ENCODE measurements around the gene NRGN.

The NRGN gene

DNA sequence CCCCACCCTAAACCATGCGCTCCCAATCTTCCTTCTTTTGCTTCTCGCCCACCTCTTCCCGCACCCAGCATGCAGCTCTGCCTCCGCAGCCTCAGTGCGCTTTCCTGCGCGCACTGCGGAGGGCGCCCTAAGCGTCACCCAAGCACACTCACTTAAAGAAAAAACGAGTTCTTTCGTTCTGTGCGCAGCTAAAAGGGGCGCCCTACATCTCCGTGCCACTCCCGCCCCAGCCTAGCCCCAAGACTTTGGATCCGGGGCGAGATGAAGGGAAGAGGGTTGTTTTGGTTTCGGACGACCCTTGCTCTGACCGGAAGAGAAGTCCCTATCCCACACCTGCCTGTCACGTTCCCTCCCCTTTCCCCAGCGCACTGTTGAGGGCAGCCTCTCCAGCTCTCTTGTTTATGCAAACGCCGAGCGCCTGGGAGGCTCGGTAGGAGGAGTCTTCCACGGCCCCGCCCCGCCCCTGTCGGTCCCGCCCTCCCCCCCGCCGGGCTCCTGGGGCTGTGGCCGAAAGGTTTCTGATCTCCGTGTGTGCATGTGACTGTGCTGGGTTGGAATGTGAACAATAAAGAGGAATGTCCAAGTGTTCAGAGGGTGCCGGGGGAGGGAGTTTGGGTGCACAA lies 7.0 kb downstream of the NRGN start:
- Histone ChIP-seq H3K4me1 (no peaks in the 10 kb centered on the region), H3K36me3 (replicated peaks) (no peaks in the 10 kb centered on the region), H3K9me3 (no peaks in the 10 kb centered on the region), H3K27me3 (ENCODE audit: low read depth) (no peaks in the 10 kb centered on the region), H3K4me3 (no peak overlapping the region)
- DNase-seq (ENCODE audit: low spot score in 2 of 2), result peak in 1 of 2 experiments; percentile 37
- in situ Hi-C loops (cut with MboI; ENCODE audit: low sequenced_read_pairs), result no loop called here

DNA sequence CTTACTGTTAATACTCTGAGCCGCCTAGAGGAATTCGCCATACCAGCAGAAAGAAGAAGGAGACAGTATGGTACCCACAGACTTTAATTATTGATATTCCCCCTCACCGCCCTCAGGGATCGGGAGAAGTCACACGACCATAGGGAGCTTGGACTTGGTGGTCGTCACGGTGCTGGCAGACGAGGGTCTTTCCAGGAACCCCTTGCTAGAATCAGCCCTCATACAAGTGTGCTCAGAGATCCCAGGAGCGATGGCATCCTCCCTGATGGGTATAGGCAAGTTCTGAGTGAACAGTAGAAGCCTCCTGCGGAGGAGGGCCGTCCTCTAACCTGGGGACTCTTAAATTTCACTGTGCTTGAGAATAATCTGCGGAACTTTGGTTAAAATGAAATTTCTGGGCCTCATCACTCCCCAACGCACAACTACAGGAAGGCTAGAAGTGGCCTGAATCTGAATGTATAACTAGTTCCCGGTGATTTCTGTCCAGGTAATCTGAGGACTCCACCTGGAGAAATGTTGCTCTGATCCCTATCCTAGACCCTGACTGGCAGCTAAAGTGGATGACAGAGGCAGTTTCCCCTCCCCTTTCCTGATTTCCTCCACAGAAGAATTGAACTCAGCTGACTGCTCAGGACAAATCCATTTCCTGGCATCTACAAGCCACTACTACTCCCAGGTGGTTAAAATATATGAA lies 7.8 kb downstream of the NRGN start:
- H3K36me3 ChIP-seq (replicated peaks), result no peaks in the 10 kb centered on the region
- H3K4me1 ChIP-seq, result no peaks in the 10 kb centered on the region
- in situ Hi-C loops (cut with MboI; ENCODE audit: low sequenced_read_pairs), result no loop called here
- H3K27me3 ChIP-seq (ENCODE audit: low read depth), result no peaks in the 10 kb centered on the region
- DNase-seq (ENCODE audit: low spot score in 2 of 2), result no peak
- no peaks in the 10 kb centered on the region for H3K9me3 ChIP-seq
- H3K4me3 ChIP-seq, result no peak overlapping the region

DNA sequence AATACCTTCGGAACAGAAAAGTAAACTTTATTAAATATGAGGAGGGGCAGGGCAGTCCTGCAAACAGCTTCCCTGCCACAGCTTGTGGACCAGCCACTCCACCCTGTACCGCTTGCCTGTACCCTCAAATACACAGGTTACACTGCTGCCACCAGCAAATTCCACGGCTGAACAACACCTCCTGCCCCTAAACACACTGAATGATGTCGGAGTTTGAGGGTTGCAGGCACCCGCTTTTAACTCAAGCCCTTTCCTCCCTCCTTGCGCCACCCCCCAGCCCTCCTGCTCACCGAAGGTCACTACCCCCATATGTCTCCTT lies 8.3 kb downstream of the NRGN start:
- Histone ChIP-seq H3K27me3 (ENCODE audit: low read depth) (no peaks in the 10 kb centered on the region), H3K4me3 (no peak overlapping the region), H3K9me3 (no peaks in the 10 kb centered on the region), H3K36me3 (replicated peaks) (no peaks in the 10 kb centered on the region), H3K4me1 (no peaks in the 10 kb centered on the region)
- in situ Hi-C loops (cut with MboI; ENCODE audit: low sequenced_read_pairs), result no loop called here
- no peak for DNase-seq (ENCODE audit: low spot score in 2 of 2)

DNA sequence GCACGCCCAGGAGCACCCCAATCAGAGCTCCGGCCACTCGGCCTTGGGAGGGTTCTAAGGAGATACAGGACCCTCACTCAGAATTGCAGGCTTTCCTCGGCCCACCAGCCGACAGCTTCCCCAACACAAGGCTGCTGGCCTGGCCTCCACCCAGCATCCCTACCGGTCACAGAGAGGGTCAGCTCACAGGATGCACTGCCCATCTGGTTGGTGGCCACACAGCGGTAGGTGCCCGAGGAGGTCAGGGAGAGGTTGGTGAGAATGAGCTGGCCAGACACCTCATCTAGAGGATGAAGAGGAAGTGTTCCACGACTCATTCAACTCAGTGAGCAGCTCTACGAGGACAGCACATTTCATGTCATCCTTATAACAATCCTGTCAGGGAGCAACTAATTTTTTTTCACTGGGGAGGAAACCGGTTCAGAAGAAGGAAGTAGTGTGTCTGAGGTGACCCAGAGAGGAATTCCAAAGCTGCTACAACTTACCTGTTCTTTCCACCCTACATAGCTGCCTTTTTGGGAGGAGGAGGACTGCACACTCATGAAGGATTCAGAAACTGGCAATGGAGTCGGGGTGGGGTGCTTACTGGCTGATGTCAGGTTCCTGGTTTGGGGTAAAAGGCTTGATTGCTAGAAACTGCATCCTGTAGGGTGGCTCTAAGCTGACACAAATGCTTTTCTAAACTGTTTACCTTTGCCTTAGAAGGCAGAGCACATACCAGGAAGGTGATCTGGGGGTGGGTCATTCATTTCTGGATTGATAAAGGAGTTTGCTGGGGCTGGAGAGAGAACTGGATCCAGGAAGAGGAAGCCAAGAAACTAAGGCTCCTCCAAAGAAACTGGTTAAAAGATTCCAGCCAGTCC lies 9.0 kb downstream of the NRGN start:
- Histone ChIP-seq H3K36me3 (replicated peaks) (no peaks in the 10 kb centered on the region), H3K4me1 (no peaks in the 10 kb centered on the region), H3K27me3 (ENCODE audit: low read depth) (no peaks in the 10 kb centered on the region), H3K4me3 (no peak overlapping the region), H3K9me3 (no peaks in the 10 kb centered on the region)
- no peak for DNase-seq (ENCODE audit: low spot score in 2 of 2)
- in situ Hi-C loops (cut with MboI; ENCODE audit: low sequenced_read_pairs), result no loop called here

DNA sequence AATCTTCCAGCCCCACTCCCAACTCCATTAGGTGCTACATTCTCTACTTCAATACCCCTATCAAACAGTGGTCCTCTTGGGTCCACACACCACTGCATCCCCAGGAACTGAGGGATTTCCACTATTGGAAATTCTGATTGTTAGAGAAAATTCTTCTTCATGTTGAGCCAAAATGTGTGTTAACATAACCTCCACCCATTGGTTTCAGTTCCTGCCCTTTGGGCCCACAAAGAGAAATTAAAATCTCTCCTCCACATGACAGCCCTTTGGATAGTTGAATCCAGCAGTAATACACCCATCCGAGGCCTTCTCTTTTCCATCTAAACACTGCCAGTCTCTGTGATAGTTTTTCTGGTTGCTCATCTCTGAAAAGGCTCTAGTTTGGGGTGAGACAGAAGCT lies 10.2 kb downstream of the NRGN start:
- H3K36me3 ChIP-seq (replicated peaks), result no peaks in the 10 kb centered on the region
- no peak overlapping the region for H3K4me3 ChIP-seq
- no peaks in the 10 kb centered on the region for H3K27me3 ChIP-seq (ENCODE audit: low read depth)
- no peaks in the 10 kb centered on the region for H3K4me1 ChIP-seq
- no peak for DNase-seq (ENCODE audit: low spot score in 2 of 2)
- in situ Hi-C loops (cut with MboI; ENCODE audit: low sequenced_read_pairs), result no loop called here
- H3K9me3 ChIP-seq, result no peaks in the 10 kb centered on the region

DNA sequence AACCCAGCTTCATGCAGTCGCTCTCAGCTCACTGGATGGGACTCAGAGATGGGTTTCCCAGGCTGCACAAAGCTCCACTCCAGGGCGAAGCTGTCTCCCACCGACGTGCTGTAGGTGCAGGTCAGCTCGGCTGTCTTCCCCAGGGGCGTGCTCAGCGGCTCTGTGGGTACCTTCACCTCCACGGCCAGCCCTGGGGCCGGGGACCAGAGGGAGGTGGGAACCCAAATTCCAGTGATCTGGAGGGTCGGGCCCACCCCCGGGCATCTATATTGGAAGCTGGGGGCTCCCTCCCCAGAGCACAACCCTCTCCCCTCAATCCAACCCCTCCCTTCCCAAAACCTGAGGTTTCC lies 11.6 kb downstream of the NRGN start:
- Histone ChIP-seq H3K36me3 (replicated peaks) (no peaks in the 10 kb centered on the region), H3K4me3 (no peak overlapping the region), H3K9me3 (no peaks in the 10 kb centered on the region), H3K27me3 (ENCODE audit: low read depth) (no peaks in the 10 kb centered on the region), H3K4me1 (no peaks in the 10 kb centered on the region)
- in situ Hi-C loops (cut with MboI; ENCODE audit: low sequenced_read_pairs), result no loop called here
- DNase-seq (ENCODE audit: low spot score in 2 of 2), result no peak

DNA sequence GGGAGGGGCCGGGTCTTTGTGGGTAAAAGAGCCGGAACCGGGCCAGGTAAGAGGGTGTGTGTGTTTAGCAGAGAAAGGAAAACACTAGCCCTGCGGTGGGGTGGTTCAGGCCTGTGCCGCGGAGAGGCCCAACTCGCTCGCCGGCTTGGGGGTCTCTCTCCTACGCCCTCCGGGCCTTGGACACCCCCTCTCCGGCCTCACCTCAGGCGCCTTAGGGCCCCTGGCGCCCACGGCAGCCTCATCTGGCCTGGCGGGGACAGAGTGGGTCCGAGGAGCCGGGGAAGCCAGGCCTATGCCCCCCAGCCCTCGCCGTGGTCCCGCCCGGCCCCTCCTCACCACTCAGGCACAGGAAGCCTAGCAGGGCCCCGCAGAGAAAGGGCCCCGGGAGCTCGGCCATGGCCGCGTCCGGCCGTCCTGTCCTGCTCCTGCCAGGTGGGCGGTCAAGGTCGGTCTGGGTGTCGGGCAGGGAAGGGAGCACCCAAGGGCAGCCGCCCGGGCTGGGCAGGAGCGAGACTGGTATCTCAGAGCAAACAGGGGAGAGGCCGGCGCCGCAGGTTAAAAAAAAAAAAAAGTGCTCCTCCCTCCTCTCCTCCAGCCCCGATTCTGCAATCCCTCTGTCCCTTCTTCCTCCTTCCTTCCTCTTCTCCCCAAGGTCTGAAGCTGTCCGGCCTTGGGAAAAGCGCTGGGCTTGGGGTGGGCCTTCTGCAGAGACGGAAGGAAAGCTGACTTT lies 12.2 kb downstream of the NRGN start, which contains the start of gene VSIG2:
VSIG2 (minus strand) TSS at position 515 of the 730 bp plus-strand sequence; CDS start at position 397, 118 bp downstream.
- Histone ChIP-seq H3K36me3 (replicated peaks) (no peaks in the 10 kb centered on the region), H3K4me3 (no peak within 1 kb of the TSS), H3K27me3 (ENCODE audit: low read depth) (no peaks in the 10 kb centered on the region), H3K9me3 (no peaks in the 10 kb centered on the region), H3K4me1 (no peaks in the 10 kb centered on the region)
- DNase-seq (ENCODE audit: low spot score in 2 of 2), result no peak
- in situ Hi-C loops (cut with MboI; ENCODE audit: low sequenced_read_pairs), result no loop called here

DNA sequence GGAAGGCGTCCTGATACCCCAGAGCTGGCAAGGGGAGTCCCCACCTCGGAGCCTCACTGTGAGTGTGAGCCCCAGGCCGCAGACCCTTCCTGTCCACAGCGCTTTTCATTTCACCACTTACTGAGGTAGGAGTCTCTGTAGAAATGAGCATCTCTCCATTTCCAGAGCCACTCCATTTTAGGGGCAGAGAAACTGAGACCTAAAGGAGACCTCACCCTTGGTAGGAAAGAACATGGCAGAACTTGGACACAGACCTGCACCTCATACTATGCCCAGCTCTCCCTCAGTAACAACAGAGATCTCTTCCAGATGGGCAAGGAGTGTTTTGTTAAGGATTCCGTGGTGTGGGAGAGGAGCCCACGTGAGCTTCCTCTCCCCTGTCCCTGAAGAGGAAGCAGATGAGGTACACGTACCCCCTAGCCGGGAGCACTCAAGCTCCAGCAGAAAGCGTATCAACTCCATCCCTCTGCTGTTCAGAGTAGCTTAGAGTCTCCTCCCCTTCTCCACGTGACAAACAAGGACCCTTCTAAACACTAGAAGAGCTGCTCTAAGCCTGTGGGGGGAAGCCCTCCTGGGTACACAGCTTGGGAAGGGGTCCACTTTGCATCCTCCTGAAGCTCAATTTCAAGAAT lies 12.8 kb downstream of the NRGN start:
- no peaks in the 10 kb centered on the region for H3K4me1 ChIP-seq
- in situ Hi-C loops (cut with MboI; ENCODE audit: low sequenced_read_pairs), result no loop called here
- no peak overlapping the region for H3K4me3 ChIP-seq
- H3K36me3 ChIP-seq (replicated peaks), result no peaks in the 10 kb centered on the region
- H3K27me3 ChIP-seq (ENCODE audit: low read depth), result no peaks in the 10 kb centered on the region
- DNase-seq (ENCODE audit: low spot score in 2 of 2), result no peak
- H3K9me3 ChIP-seq, result no peaks in the 10 kb centered on the region

DNA sequence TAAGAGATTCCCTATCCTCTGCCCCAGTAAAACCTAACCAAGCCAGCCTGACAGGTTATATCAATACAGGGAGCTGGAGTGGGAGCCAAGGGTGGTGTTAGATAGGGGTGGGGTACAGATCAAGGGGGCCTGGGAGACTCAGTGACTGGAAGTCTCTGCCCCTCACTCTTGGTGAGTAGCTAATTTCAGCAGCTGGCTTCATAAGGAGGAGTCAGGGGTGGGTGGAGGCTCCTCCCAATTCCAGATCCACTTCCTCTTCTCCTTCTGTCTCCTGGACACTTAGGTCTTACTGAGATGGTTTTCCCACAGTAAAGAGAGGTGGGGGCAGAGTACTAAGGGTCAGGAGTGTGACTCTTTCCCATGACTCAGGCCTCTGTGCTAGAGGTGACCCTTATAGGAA lies 13.5 kb downstream of the NRGN start:
- no peaks in the 10 kb centered on the region for H3K27me3 ChIP-seq (ENCODE audit: low read depth)
- H3K4me3 ChIP-seq, result no peak overlapping the region
- in situ Hi-C loops (cut with MboI; ENCODE audit: low sequenced_read_pairs), result no loop called here
- no peaks in the 10 kb centered on the region for H3K36me3 ChIP-seq (replicated peaks)
- no peaks in the 10 kb centered on the region for H3K4me1 ChIP-seq
- no peak for DNase-seq (ENCODE audit: low spot score in 2 of 2)
- H3K9me3 ChIP-seq, result no peaks in the 10 kb centered on the region

DNA sequence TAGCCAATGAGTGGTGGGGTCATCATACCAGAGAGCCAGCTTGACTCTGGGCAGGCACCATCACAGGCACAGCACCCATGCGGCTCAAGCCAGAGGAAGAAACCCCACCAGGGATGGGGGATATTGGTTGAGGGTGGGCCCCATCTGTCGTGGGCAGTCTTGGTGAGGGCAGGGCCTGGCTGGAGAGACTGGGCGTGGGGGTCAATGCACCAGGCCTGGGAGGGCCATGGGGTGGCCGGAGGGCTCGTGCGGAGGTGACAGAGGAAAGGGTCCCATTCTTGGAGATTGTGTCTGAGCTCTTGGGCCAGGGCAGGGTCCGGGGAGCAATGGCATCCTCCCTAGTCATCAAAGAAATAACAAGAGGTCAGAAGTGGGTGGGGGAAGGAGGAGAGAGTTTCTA lies 13.9 kb downstream of the NRGN start:
- no peak overlapping the region for H3K4me3 ChIP-seq
- H3K4me1 ChIP-seq, result peaks cover 2% of the 10 kb centered on the region; the same call in 1 of the 2 replicates
- no peaks in the 10 kb centered on the region for H3K36me3 ChIP-seq (replicated peaks)
- no peak for DNase-seq (ENCODE audit: low spot score in 2 of 2)
- in situ Hi-C loops (cut with MboI; ENCODE audit: low sequenced_read_pairs), result no loop called here
- H3K9me3 ChIP-seq, result no peaks in the 10 kb centered on the region
- H3K27me3 ChIP-seq (ENCODE audit: low read depth), result no peaks in the 10 kb centered on the region

DNA sequence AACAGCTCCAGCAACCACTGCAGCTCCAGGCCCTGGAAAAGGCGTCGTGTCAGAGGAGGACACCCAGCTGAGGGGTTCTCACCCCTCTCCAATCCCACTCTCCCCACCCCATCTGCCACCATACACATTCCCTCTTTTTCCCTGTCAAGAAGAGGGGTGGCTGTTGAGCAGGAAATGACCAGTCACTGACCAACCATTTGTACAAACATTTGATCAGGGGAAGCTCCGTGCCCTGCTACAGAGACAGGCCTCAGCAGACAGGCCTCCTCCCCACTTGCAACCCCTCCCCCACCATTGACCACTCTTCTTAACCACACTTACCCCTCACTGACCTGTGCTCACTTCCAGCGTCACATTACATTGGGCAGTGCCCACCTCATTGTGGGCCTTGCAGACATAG lies 14.6 kb downstream of the NRGN start:
- Histone ChIP-seq H3K27me3 (ENCODE audit: low read depth) (no peaks in the 10 kb centered on the region), H3K9me3 (no peaks in the 10 kb centered on the region), H3K36me3 (replicated peaks) (no peaks in the 10 kb centered on the region), H3K4me1 (peaks cover 3% of the 10 kb centered on the region; the same call in 1 of the 2 replicates), H3K4me3 (no peak overlapping the region)
- no peak for DNase-seq (ENCODE audit: low spot score in 2 of 2)
- in situ Hi-C loops (cut with MboI; ENCODE audit: low sequenced_read_pairs), result no loop called here

DNA sequence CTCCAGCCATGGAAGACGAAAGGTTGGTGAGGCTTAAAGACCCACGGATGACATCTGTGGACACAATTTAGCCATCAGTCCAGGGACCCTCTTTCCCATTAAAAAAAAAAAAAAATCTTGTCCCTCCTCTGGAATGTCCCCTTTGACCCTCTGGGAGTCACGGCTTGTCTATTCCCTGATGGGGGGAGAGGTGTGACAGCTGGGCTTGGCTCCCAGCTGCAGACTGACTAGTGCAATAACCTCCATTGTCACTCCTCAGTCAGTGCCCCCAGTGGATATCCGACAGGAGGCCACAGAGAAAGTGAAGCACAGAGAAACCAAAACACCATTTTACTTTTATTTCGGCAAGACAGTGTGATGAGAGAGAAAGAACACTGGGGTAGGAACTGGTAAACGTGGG lies 15.0 kb downstream of the NRGN start:
- H3K36me3 ChIP-seq (replicated peaks), result no peaks in the 10 kb centered on the region
- H3K9me3 ChIP-seq, result no peaks in the 10 kb centered on the region
- no peaks in the 10 kb centered on the region for H3K27me3 ChIP-seq (ENCODE audit: low read depth)
- in situ Hi-C loops (cut with MboI; ENCODE audit: low sequenced_read_pairs), result no loop called here
- no peak for DNase-seq (ENCODE audit: low spot score in 2 of 2)
- H3K4me3 ChIP-seq, result no peak overlapping the region
- H3K4me1 ChIP-seq, result peaks cover 3% of the 10 kb centered on the region; the same call in 1 of the 2 replicates

DNA sequence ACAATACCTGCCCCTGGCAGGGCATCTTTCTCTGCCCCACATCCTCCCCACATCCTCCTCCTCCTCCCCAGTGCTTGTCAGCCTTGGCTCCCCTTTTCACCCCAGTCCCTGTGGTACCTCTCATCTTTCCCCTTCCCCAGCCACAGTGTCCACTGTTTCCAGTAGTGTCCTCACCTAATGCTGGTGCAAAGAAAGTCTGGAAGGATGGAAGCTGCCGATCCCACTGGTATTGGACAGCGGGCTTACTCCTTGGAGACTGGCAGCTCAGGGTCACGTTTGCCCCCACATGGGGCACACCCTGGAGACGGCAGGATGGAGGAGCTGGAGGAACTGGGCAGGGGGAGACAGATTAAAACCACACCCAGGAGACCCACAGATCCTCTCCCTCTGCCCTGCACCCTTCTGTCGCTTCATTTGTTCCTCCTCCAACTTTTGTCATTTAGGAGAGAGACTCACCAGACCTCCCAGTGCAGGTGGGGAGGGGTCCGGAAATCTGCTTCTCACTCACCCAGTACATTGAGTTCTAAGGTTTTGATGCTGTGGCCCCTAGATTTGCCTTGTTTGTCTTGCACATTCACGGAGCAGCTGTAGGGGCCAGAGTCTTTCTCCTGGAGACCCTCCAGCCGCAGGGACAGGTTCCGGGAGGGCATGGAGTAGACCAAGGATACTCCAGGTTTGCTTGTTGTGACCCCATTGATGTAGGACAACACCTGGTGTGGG lies 16.5 kb downstream of the NRGN start:
- Histone ChIP-seq H3K36me3 (replicated peaks) (no peaks in the 10 kb centered on the region), H3K4me3 (no peak overlapping the region), H3K4me1 (peaks cover 3% of the 10 kb centered on the region; the same call in 1 of the 2 replicates), H3K27me3 (ENCODE audit: low read depth) (no peaks in the 10 kb centered on the region), H3K9me3 (no peaks in the 10 kb centered on the region)
- no peak for DNase-seq (ENCODE audit: low spot score in 2 of 2)
- in situ Hi-C loops (cut with MboI; ENCODE audit: low sequenced_read_pairs), result no loop called here

Data from HAP-1 (cell line).